K562 (cell line): ENCODE measurements around the gene KCNJ4. TPM values are rescaled to one million over a fixed set of nuclear protein-coding genes. Genes with fewer than 3 reads are reported as not detected.

Experiments used
- ATAC-seq: fragments of 200-7000 bp; cut with Tn5 transposase; 3 replicates; pipeline ENCODE4 v1.9.1; 2020; ENCODE audit warnings: moderate library complexity
- BruUV-seq: library from RNA; stranded (reverse); fragments of 400-500 nt; replicated peaks from 2 replicates; lab custom pipeline; 2021; lab: Mats Ljungman, UMichigan
- CTCF ChIA-PET: fragments of 300-600 bp; formaldehyde crosslinking; extraction: SDS; loops from one replicate; lab custom pipeline; 2021; ENCODE audit warnings: low intra/inter-chr PET ratio; lab: Yijun Ruan, JAX
- POLR2A ChIA-PET: fragments of 300-600, 350-650 bp; sonication (Branson Sonifier 250); formaldehyde crosslinking; extraction: SDS; loops from one replicate; lab custom pipeline; 2021; ENCODE audit warnings: antibody characterized with exemption, inconsistent platforms; lab: Yijun Ruan, JAX
- DNase-seq, 4 experiments: peaks; one replicate each; pipeline versions ENCODE4 v3.0.0 to v3.0.0-alpha.2; 2011 to 2018; ENCODE audit warnings: low spot score in 3 of 4, mixed read lengths in 3 of 4; ENCODE audit errors: extremely low read depth in 1 of 4
- FAIRE-seq: peaks from 2 replicates; lab custom pipeline; 2011; peaks lifted over from hg19 to GRCh38; lab: Jason Lieb, UNC
- H2AFZ ChIP-seq: 2 replicates; pipeline ENCODE4 v1.6.0; 2011; ENCODE audit warnings: low read depth, low read length, control low read depth, inconsistent platforms
- H3K27ac ChIP-seq: fragments of 200-600 bp; 3 replicates; pipeline ENCODE4 v1.8.0; 2011; ENCODE audit warnings: low read depth, mild to moderate bottlenecking, control low read depth, inconsistent platforms, low read length, moderate library complexity, mixed read lengths; ENCODE audit errors: extremely low read depth
- H3K27me3 ChIP-seq, 2 experiments: fragments of 300-600 bp in 1 of 2; 2 replicates in 1 of 2; 3 replicates in 1 of 2; pipeline versions ENCODE4 v1.6.0 to v1.8.0; 2011; ENCODE audit warnings: inconsistent platforms in 2 of 2, low read length in 2 of 2, mild to moderate bottlenecking in 1 of 2, mixed read lengths in 1 of 2, moderate library complexity in 1 of 2; ENCODE audit not compliant: control insufficient read depth in 2 of 2, insufficient read depth in 2 of 2
- H3K36me3 ChIP-seq: fragments of 300-600 bp; 3 replicates; pipeline ENCODE4 v1.8.0; 2011; ENCODE audit warnings: mild to moderate bottlenecking, low read length, inconsistent platforms; ENCODE audit not compliant: control insufficient read depth, insufficient read depth
- H3K4me1 ChIP-seq, 2 experiments: fragments of 200-600 bp in 1 of 2; replicated peaks in 1 of 2; 2 replicates in 1 of 2; 3 replicates in 1 of 2; pipeline versions ENCODE4 v1.5.1 to v1.8.0; 2011; ENCODE audit warnings: inconsistent platforms in 2 of 2, low read length in 2 of 2, mild to moderate bottlenecking in 1 of 2, mixed read lengths in 1 of 2, moderate library complexity in 1 of 2; ENCODE audit not compliant: control insufficient read depth in 2 of 2, insufficient read depth in 2 of 2
- H3K4me2 ChIP-seq: 2 replicates; pipeline ENCODE4 v1.6.1; 2011; ENCODE audit warnings: low read length, control low read depth, inconsistent platforms, mixed read lengths; ENCODE audit not compliant: insufficient read depth
- H3K4me3 ChIP-seq: fragments of 200-600 bp; sonication (generic), shearing (Covaris generic); 2 replicates; pipeline ENCODE4 v1.5.1; 2016; ENCODE audit warnings: control low read depth, inconsistent platforms
- H3K79me2 ChIP-seq: fragments of 200-600 bp; 3 replicates; pipeline ENCODE4 v1.8.0; 2011; ENCODE audit warnings: low read length, inconsistent platforms; ENCODE audit not compliant: control insufficient read depth, insufficient read depth
- H3K9ac ChIP-seq, 2 experiments: 2 replicates each; pipeline versions ENCODE4 v1.6.0 to v1.6.1; 2011; ENCODE audit warnings: low read depth in 2 of 2, low read length in 2 of 2, control low read depth in 1 of 2, inconsistent platforms in 1 of 2, mild to moderate bottlenecking in 1 of 2, mixed read lengths in 1 of 2; ENCODE audit not compliant: insufficient read depth in 1 of 2
- H3K9me1 ChIP-seq: one replicate; pipeline ENCODE4 v1.6.0; 2011; ENCODE audit warnings: inconsistent platforms, mild to moderate bottlenecking, low read length, moderate library complexity; ENCODE audit not compliant: control insufficient read depth, insufficient read depth
- H3K9me3 ChIP-seq: replicated peaks from 2 replicates; pipeline ENCODE4 v1.5.1; 2011; ENCODE audit warnings: low read depth, low read length, inconsistent platforms; ENCODE audit not compliant: control insufficient read depth, insufficient read depth
- H4K20me1 ChIP-seq: replicated peaks from 2 replicates; pipeline ENCODE4 v1.6.1; 2011; ENCODE audit warnings: low read length, inconsistent platforms, mixed read lengths; ENCODE audit not compliant: control insufficient read depth, insufficient read depth
- FOXA3 ChIP-seq, 2 experiments: fragments of 450-650 bp in 1 of 2; sonication (generic) in 1 of 2; formaldehyde crosslinking; IDR thresholded peaks in 1 of 2; conservative IDR thresholded peaks in 1 of 2; 2 replicates each; pipeline versions ENCODE4 v1.4.0 to v1.8.0; 2020 to 2022; ENCODE audit warnings: mild to moderate bottlenecking in 2 of 2, missing genetic modification reagents in 1 of 2
- TRIM24 ChIP-seq, 2 experiments: fragments of 450-650 bp; IDR thresholded peaks; 2 replicates each; pipeline ENCODE4 v1.6.1; 2016
- ZNF212 ChIP-seq: fragments of 450-650 bp; formaldehyde crosslinking; IDR thresholded peaks from 2 replicates; pipeline ENCODE4 v1.4.0; 2020; ENCODE audit warnings: mild to moderate bottlenecking
- ZNF217 ChIP-seq: sonication (generic); formaldehyde crosslinking; IDR thresholded peaks from 2 replicates; pipeline ENCODE4 v1.8.0; 2022; ENCODE audit warnings: mild to moderate bottlenecking, missing genetic modification reagents
- ZNF277 ChIP-seq: fragments of 250-450 bp; sonication (Bioruptor Pico); IDR thresholded peaks from 2 replicates; pipeline ENCODE4 v1.8.0; 2022; ENCODE audit warnings: inconsistent platforms, mild to moderate bottlenecking, moderate library complexity, borderline replicate concordance
- ZSCAN29 ChIP-seq: fragments of 450-650 bp; IDR thresholded peaks from 2 replicates; pipeline ENCODE4 v1.6.1; 2017
- WGBS: fragments of 100-300 bp; shearing (Covaris generic); methylation state at CpG from one replicate; pipeline ENCODE4 v1.1.6; 2016; ENCODE audit warnings: low coverage, mixed read lengths; ENCODE audit not compliant: insufficient coverage; ENCODE audit errors: missing lambda C conversion rate; 5-methylcytosine and 5-hydroxymethylcytosine counted together
- in situ Hi-C: fragments of 300-500 bp; cut with MboI; formaldehyde crosslinking; loops from 4 replicates; pipeline ENCODE4 v1.15.0; 2018; ENCODE audit warnings: inconsistent platforms, mixed read lengths
- intact Hi-C: fragments of 100-400 bp; cut with micrococcal nuclease; formaldehyde crosslinking; loops from 2 replicates; pipeline ENCODE4 v1.14.2; 2022
- polyA plus RNA-seq, 8 experiments: library from polyadenylated mRNA; depleted of rRNA in 4 of 8; stranded (reverse) in 5 of 8; unstranded in 3 of 8; fragments of >200 nt; fragmentation: Nextera tagmentation in 2 of 8; fragmentation: Illumina TruSeq in 1 of 8; extraction: Ambion mirVana in 2 of 8; extraction: Trizol in 1 of 8; gene quantifications; 2 replicates each; pipeline versions ENCODE4 v1.2.1 to v1.2.3, GENCODE V29; 2011 to 2014; ENCODE audit warnings: inconsistent platforms in 1 of 8, missing spikeins in 1 of 8
- total RNA-seq, 7 experiments: library from RNA; depleted of rRNA in 6 of 7; stranded (reverse); fragments of >200 nt in 6 of 7; fragmentation: Illumina TruSeq in 2 of 7; extraction: Trizol in 2 of 7; gene quantifications; 2 replicates each; pipeline versions ENCODE4 v1.2.1 to v1.2.3, GENCODE V29; 2011 to 2021; ENCODE audit warnings: low replicate concordance in 1 of 7

KCNJ4 gene
- total and polyA plus RNA-seq, 9 of the 15 experiments (the other 6 are each of a cell fraction or from before 2014, with no cell fraction given): 0.07 to 0.55 (median 0.09) TPM; not detected in 4

GRCh38 chr22:38416621-38417251 is 38.3 kb downstream of the KCNJ4 start (continued):
- TF ChIP-seq FOXA3 (CRISPR knock-in tag; conservative IDR thresholded peaks at IDR 0.05 in 1 of 2, IDR thresholded peaks at IDR 0.05 in 1 of 2) (no peak), ZSCAN29 (no peak)

GRCh38 chr22:38415561-38416321 is 39.3 kb downstream of the KCNJ4 start:
- no peak overlapping the region for H3K27ac ChIP-seq
- H3K36me3 ChIP-seq: no peaks in the 10 kb centered on the region
- peaks cover 0 to 25% of the 10 kb centered on the region in 2 experiments; a peak in 2 of 5 replicates for H3K4me1 ChIP-seq
- WGBS: 46% methylated on average over 16 of the region's 22 CpGs
- FAIRE-seq (no peak), DNase-seq (peak in 1 of 4 experiments; percentile 17), ATAC-seq (no peak)
- H3K9ac ChIP-seq: peak overlapping the region in 1 of 2 experiments; percentile 6; a peak in 1 of 4 replicates
- H3K27me3 ChIP-seq: no peaks in the 10 kb centered on the region
- ChIA-PET POLR2A (no interaction called here), CTCF (no interaction called here)
- no peaks in the 10 kb centered on the region for H3K79me2 ChIP-seq
- H3K4me2 ChIP-seq: no peak overlapping the region
- in situ Hi-C loops: no loop called here
- BruUV-seq: no TSS peak
- H3K9me1 ChIP-seq: no peaks in the 10 kb centered on the region
- H3K9me3 ChIP-seq: no peaks in the 10 kb centered on the region
- H2AFZ ChIP-seq: no peak overlapping the region
- H3K4me3 ChIP-seq: no peak overlapping the region
- TF ChIP-seq ZNF217 (CRISPR knock-in tag) (no peak), ZNF277 (CRISPR knock-in tag) (no peak), ZNF212 (CRISPR knock-in tag) (no peak), TRIM24 (IDR thresholded peaks at IDR 0.05) (no peak)
- intact Hi-C loops: no loop called here
- no peaks in the 10 kb centered on the region for H4K20me1 ChIP-seq
